Measurements from ENCODE around the gene PROSER3. TPM values are rescaled to one million over a fixed set of nuclear protein-coding genes. Genes with fewer than 3 reads are reported as not detected.

Gene PROSER3
- polyA plus RNA-seq, 1 donor from 2014 or later = 1.2 TPM

- TF ChIP-seq POLR2AphosphoS5 (IDR thresholded peaks at IDR 0.05) (no peak), MXI1 (conservative IDR thresholded peaks at IDR 0.05; ENCODE audit: poor library complexity, severe bottlenecking) (no peak), REST (IDR thresholded peaks at IDR 0.05; ENCODE audit: borderline replicate concordance) (no peak), CTCF (IDR thresholded peaks at IDR 0.05; ENCODE audit: poor library complexity, severe bottlenecking) (no peak), SMC3 (conservative IDR thresholded peaks at IDR 0.05; ENCODE audit: poor library complexity) (no peak), TAF1 (IDR thresholded peaks at IDR 0.05; ENCODE audit: low read depth) (no peak), EZH2 (IDR thresholded peaks at IDR 0.05; ENCODE audit: borderline replicate concordance, insufficient read depth, low read length, poor library complexity, severe bottlenecking) (no peak), EP300 (conservative IDR thresholded peaks at IDR 0.05; ENCODE audit: poor library complexity, severe bottlenecking) (no peak), RAD21 (conservative IDR thresholded peaks at IDR 0.05) (no peak)
- Histone ChIP-seq H3K36me3 (ENCODE audit: insufficient read depth, low read length) (no peaks in the 10 kb centered on the region), H3K4me3 (ENCODE audit: low read length) (peak within 1 kb of the TSS; percentile 69), H4K20me1 (ENCODE audit: insufficient read depth) (no peaks in the 10 kb centered on the region), H3K27ac (ENCODE audit: low read length) (no peak within 1 kb of the TSS), H3K4me2 (ENCODE audit: low read length) (peak within 1 kb of the TSS; percentile 39), H2AFZ (ENCODE audit: low read depth, low read length) (no peak within 1 kb of the TSS), H3K79me2 (replicated peaks; ENCODE audit: insufficient read depth, low read length) (peaks cover 14% of the 10 kb centered on the region), H3F3A (ENCODE audit: insufficient read depth, low read length, poor library complexity, severe bottlenecking) (no peaks in the 10 kb centered on the region), H3K9me2 (ENCODE audit: insufficient read depth, low read length) (no peaks in the 10 kb centered on the region), H3K9me3 (ENCODE audit: low read length) (no peaks in the 10 kb centered on the region), H3K9ac (ENCODE audit: low read length) (peak within 1 kb of the TSS; percentile 67), H3K27me3 (ENCODE audit: insufficient read depth, low read depth, low read length) (no peaks in the 10 kb centered on the region)
These were observed 15.8 kb upstream of the PROSER3 start, which contains the start of gene IGFLR1 for GRCh38 chr19:35742121-35742724. Gene IGFLR1 (minus strand): TSS chr19:35742452. CDS start chr19:35741180, 1,272 bp downstream.

- Histone ChIP-seq H3K9ac (ENCODE audit: low read length) (no peak overlapping the region), H3K4me2 (ENCODE audit: low read length) (no peak overlapping the region)
These were observed 14.1 kb upstream of the PROSER3 start for GRCh38 chr19:35743640-35744429.

More at GRCh38 chr19:35743640-35744429, 14.1 kb upstream of the PROSER3 start:
- no peak overlapping the region for H3K27ac ChIP-seq (ENCODE audit: low read length)
- peak overlapping the region; percentile 94 for H3K4me3 ChIP-seq (ENCODE audit: low read length)
- no peaks in the 10 kb centered on the region for H3F3A ChIP-seq (ENCODE audit: insufficient read depth, low read length, poor library complexity, severe bottlenecking)
- H2AFZ ChIP-seq (ENCODE audit: low read depth, low read length) = no peak overlapping the region
- H3K9me2 ChIP-seq (ENCODE audit: insufficient read depth, low read length) = no peaks in the 10 kb centered on the region
- no peaks in the 10 kb centered on the region for H3K36me3 ChIP-seq (ENCODE audit: insufficient read depth, low read length)
- H3K9me3 ChIP-seq (ENCODE audit: low read length) = no peaks in the 10 kb centered on the region
- H3K27me3 ChIP-seq (ENCODE audit: insufficient read depth, low read depth, low read length) = no peaks in the 10 kb centered on the region
- H3K79me2 ChIP-seq (replicated peaks; ENCODE audit: insufficient read depth, low read length) = peaks cover 17% of the 10 kb centered on the region
- H4K20me1 ChIP-seq (ENCODE audit: insufficient read depth) = no peaks in the 10 kb centered on the region
- no peak for TF ChIP-seq CTCF (IDR thresholded peaks at IDR 0.05; ENCODE audit: poor library complexity, severe bottlenecking)
- TF ChIP-seq SMC3 (conservative IDR thresholded peaks at IDR 0.05; ENCODE audit: poor library complexity) = no peak
- no peak for TF ChIP-seq TAF1 (IDR thresholded peaks at IDR 0.05; ENCODE audit: low read depth)
- no peak for TF ChIP-seq REST (IDR thresholded peaks at IDR 0.05; ENCODE audit: borderline replicate concordance)
- TF ChIP-seq EP300 (conservative IDR thresholded peaks at IDR 0.05; ENCODE audit: poor library complexity, severe bottlenecking) = no peak
- TF ChIP-seq EZH2 (IDR thresholded peaks at IDR 0.05; ENCODE audit: borderline replicate concordance, insufficient read depth, low read length, poor library complexity, severe bottlenecking) = no peak
- TF ChIP-seq RAD21 (conservative IDR thresholded peaks at IDR 0.05) = no peak
- TF ChIP-seq POLR2AphosphoS5 (IDR thresholded peaks at IDR 0.05) = no peak
- no peak for TF ChIP-seq MXI1 (conservative IDR thresholded peaks at IDR 0.05; ENCODE audit: poor library complexity, severe bottlenecking)
